Hepatocyte (in vitro differentiated cells): ENCODE data around the gene ARHGEF4. TPM values are rescaled to one million over a fixed set of nuclear protein-coding genes. Genes with fewer than 3 reads are reported as not detected.
"Not testable (repeated sequence)": the region's sequence is repeated elsewhere in the genome, so short reads cannot be mapped to it uniquely, and the experiment has no call there.

Experiments used
- DNase-seq: peaks from one replicate; pipeline ENCODE4 v3.0.0-alpha.2; 2016; ENCODE audit warnings: low spot score
- H2AFZ ChIP-seq: fragments of 200-600 bp; sonication (generic); 2 replicates; pipeline ENCODE4 v1.6.0; 2016; ENCODE audit warnings: antibody characterized with exemption, mild to moderate bottlenecking
- H3K27ac ChIP-seq: fragments of 200-600 bp; sonication (generic); 2 replicates; pipeline ENCODE4 v1.5.1; 2016; ENCODE audit warnings: mild to moderate bottlenecking
- H3K27me3 ChIP-seq: fragments of 200-600 bp; sonication (generic); 2 replicates; pipeline ENCODE4 v1.6.1; 2016
- H3K36me3 ChIP-seq: fragments of 200-600 bp; sonication (generic); replicated peaks from 2 replicates; pipeline ENCODE4 v1.5.1; 2016; ENCODE audit warnings: low read depth; ENCODE audit not compliant: insufficient read depth
- H3K4me1 ChIP-seq: fragments of 200-600 bp; sonication (generic); 2 replicates; pipeline ENCODE4 v1.5.1; 2016; ENCODE audit warnings: mild to moderate bottlenecking, moderate library complexity; ENCODE audit not compliant: insufficient read depth
- H3K4me2 ChIP-seq: fragments of 200-600 bp; sonication (generic); 2 replicates; pipeline ENCODE4 v1.6.0; 2016
- H3K4me3 ChIP-seq: fragments of 200-600 bp; sonication (generic); 2 replicates; pipeline ENCODE4 v1.5.1; 2016; ENCODE audit warnings: mild to moderate bottlenecking
- H3K79me2 ChIP-seq: fragments of 200-600 bp; sonication (generic); 2 replicates; pipeline ENCODE4 v1.6.0; 2017; ENCODE audit warnings: mild to moderate bottlenecking
- H3K9me2 ChIP-seq: fragments of 200-600 bp; sonication (generic); replicated peaks from 2 replicates; pipeline ENCODE4 v1.6.0; 2017; ENCODE audit warnings: mild to moderate bottlenecking; ENCODE audit not compliant: insufficient read depth
- H3K9me3 ChIP-seq: fragments of 200-600 bp; sonication (generic); 2 replicates; pipeline ENCODE4 v1.5.1; 2016; ENCODE audit warnings: low read depth, mild to moderate bottlenecking
- H4K20me1 ChIP-seq: fragments of 200-600 bp; sonication (generic); 2 replicates; pipeline ENCODE4 v1.6.0; 2016; ENCODE audit warnings: mild to moderate bottlenecking; ENCODE audit not compliant: insufficient read depth, poor library complexity, severe bottlenecking
- CTCF ChIP-seq: fragments of 200-600 bp; sonication (generic); IDR thresholded peaks from 2 replicates; pipeline ENCODE4 v1.5.1; 2016; ENCODE audit warnings: antibody characterized with exemption, mild to moderate bottlenecking; ENCODE audit not compliant: poor library complexity
- EZH2 ChIP-seq: fragments of 200-600 bp; sonication (generic); IDR thresholded peaks from 2 replicates; pipeline ENCODE4 v1.6.1; 2016; ENCODE audit warnings: antibody characterized with exemption, mild to moderate bottlenecking, borderline replicate concordance
- EZH2phosphoT487 ChIP-seq: fragments of 200-600 bp; sonication (generic); IDR thresholded peaks from one replicate; pipeline ENCODE4 v1.6.1; 2018; ENCODE audit warnings: antibody characterized with exemption, mild to moderate bottlenecking, low read depth, moderate library complexity; ENCODE audit not compliant: unreplicated experiment, severe bottlenecking
- WGBS: methylation state at CpG from one replicate; pipeline ENCODE4 v1.1.6; 2016; ENCODE audit warnings: low lambda C conversion rate; ENCODE audit errors: missing lambda C conversion rate; 5-methylcytosine and 5-hydroxymethylcytosine counted together
- polyA plus RNA-seq: library from polyadenylated mRNA; unstranded; fragments of >200 nt; fragmentation: Nextera tagmentation; extraction: Ambion mirVana; gene quantifications from 2 replicates; pipeline ENCODE4 v1.2.1, GENCODE V29; 2016
- total RNA-seq: library from RNA; depleted of rRNA; stranded (reverse); fragments of >200 nt; gene quantifications from 2 replicates; pipeline ENCODE4 v1.2.3, GENCODE V29; 2014

Gene ARHGEF4
- total and polyA plus RNA-seq, 2 experiments from 2014 or later = 11.2 to 15.8 TPM

DNA sequence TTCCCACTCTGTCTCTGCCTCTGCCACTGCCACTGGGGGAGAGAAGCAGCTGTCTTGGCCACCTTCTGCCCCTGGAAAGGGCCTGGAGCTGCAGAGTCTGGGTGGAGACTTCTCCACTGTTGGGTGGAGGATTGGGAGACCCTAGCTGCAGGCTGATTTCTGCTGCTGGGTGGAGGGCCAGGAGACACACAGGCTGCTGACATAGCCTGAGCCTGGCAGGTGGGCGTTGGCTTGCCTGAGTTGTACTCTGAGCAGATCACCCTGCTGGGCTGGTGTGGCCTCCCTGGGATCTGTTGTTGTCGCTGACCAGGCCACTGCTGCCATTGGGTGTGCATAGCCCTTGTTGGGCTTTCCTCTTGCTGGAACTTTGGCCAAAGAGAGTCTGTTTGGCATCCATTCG lies 64.3 kb downstream of the ARHGEF4 start:
- no peak for TF ChIP-seq EZH2phosphoT487
- no peak for TF ChIP-seq EZH2
- no peak for TF ChIP-seq CTCF
- no peak for DNase-seq
- 85% methylated on average over 3 of the region's 3 CpGs for WGBS
- no peak overlapping the region for H3K4me3 ChIP-seq
- H3K9me3 ChIP-seq = no peaks in the 10 kb centered on the region
- H3K27me3 ChIP-seq = no peaks in the 10 kb centered on the region
- H3K36me3 ChIP-seq = no peaks in the 10 kb centered on the region
- no peaks in the 10 kb centered on the region for H3K79me2 ChIP-seq
- no peaks in the 10 kb centered on the region for H3K9me2 ChIP-seq
- no peak overlapping the region for H2AFZ ChIP-seq
- no peak overlapping the region for H3K27ac ChIP-seq
- no peaks in the 10 kb centered on the region for H4K20me1 ChIP-seq
- no peaks in the 10 kb centered on the region for H3K4me1 ChIP-seq
- H3K4me2 ChIP-seq = no peak overlapping the region

GRCh38 chr2:130901626-130902025 lies 64.9 kb downstream of the ARHGEF4 start:
- not testable (repeated sequence) for H3K4me1 ChIP-seq, H3K36me3 ChIP-seq, H4K20me1 ChIP-seq, H3K27ac ChIP-seq, H3K4me2 ChIP-seq, H3K9me2 ChIP-seq, H3K27me3 ChIP-seq, H3K79me2 ChIP-seq, H2AFZ ChIP-seq, DNase-seq, H3K4me3 ChIP-seq, H3K9me3 ChIP-seq
- 87% methylated on average over 9 of the region's 9 CpGs for WGBS

- Histone ChIP-seq H3K79me2 (no peaks in the 10 kb centered on the region), H3K4me2 (no peak overlapping the region), H2AFZ (no peak overlapping the region), H4K20me1 (no peaks in the 10 kb centered on the region), H3K9me2 (no peaks in the 10 kb centered on the region), H3K4me3 (no peak overlapping the region), H3K27ac (no peak overlapping the region), H3K9me3 (no peaks in the 10 kb centered on the region), H3K4me1 (no peaks in the 10 kb centered on the region), H3K36me3 (no peaks in the 10 kb centered on the region), H3K27me3 (no peaks in the 10 kb centered on the region)
- 96% methylated on average over 5 of the region's 5 CpGs for WGBS
- TF ChIP-seq EZH2 = no peak
- no peak for TF ChIP-seq CTCF
- no peak for TF ChIP-seq EZH2phosphoT487
- no peak for DNase-seq
These were observed 72.1 kb downstream of the ARHGEF4 start for GRCh38 chr2:130908832-130909231.

GRCh38 chr2:130910931-130911330 lies 74.2 kb downstream of the ARHGEF4 start:
- Histone ChIP-seq H3K79me2 (no peaks in the 10 kb centered on the region), H3K4me3 (no peak overlapping the region), H3K9me2 (no peaks in the 10 kb centered on the region), H4K20me1 (no peaks in the 10 kb centered on the region), H2AFZ (no peak overlapping the region), H3K27ac (no peak overlapping the region), H3K27me3 (no peaks in the 10 kb centered on the region), H3K9me3 (no peaks in the 10 kb centered on the region), H3K4me1 (no peaks in the 10 kb centered on the region), H3K4me2 (no peak overlapping the region), H3K36me3 (no peaks in the 10 kb centered on the region)
- 87% methylated on average over 6 of the region's 6 CpGs for WGBS
- no peak for DNase-seq
- TF ChIP-seq CTCF (no peak), EZH2 (no peak)
